ENCODE data around the gene RPRD1B. TPM values are rescaled to one million over a fixed set of nuclear protein-coding genes. Genes with fewer than 3 reads are reported as not detected.

Gene RPRD1B
- total and polyA plus RNA-seq, 2 experiments from 2014 or later = 16.5 to 28.0 TPM

GRCh38 chr20:38112930-38113294, 79.4 kb downstream of the RPRD1B start:
- H3K9me2 ChIP-seq (replicated peaks; ENCODE audit: insufficient read depth) = no peaks in the 10 kb centered on the region
- no peak overlapping the region for H3K27ac ChIP-seq
- no peak overlapping the region for H2AFZ ChIP-seq
- H3K27me3 ChIP-seq = no peaks in the 10 kb centered on the region
- WGBS (ENCODE audit: low lambda C conversion rate, missing lambda C conversion rate) = 96% methylated on average over 8 of the region's 8 CpGs
- H3K4me2 ChIP-seq = no peak overlapping the region
- TF ChIP-seq EZH2 (IDR thresholded peaks at IDR 0.05; ENCODE audit: borderline replicate concordance) = no peak
- no peak for TF ChIP-seq EZH2phosphoT487 (IDR thresholded peaks at IDR 0.05; ENCODE audit: low read depth, severe bottlenecking, unreplicated experiment)
- no peak for TF ChIP-seq CTCF (IDR thresholded peaks at IDR 0.05; ENCODE audit: poor library complexity)
- H3K79me2 ChIP-seq = no peaks in the 10 kb centered on the region
- no peaks in the 10 kb centered on the region for H4K20me1 ChIP-seq (ENCODE audit: insufficient read depth, poor library complexity, severe bottlenecking)
- peaks cover 34% of the 10 kb centered on the region for H3K4me1 ChIP-seq (ENCODE audit: insufficient read depth)
- no peak overlapping the region for H3K4me3 ChIP-seq
- DNase-seq (ENCODE audit: low spot score) = no peak
- H3K36me3 ChIP-seq (replicated peaks; ENCODE audit: insufficient read depth, low read depth) = no peaks in the 10 kb centered on the region
- no peaks in the 10 kb centered on the region for H3K9me3 ChIP-seq (ENCODE audit: low read depth)

- Histone ChIP-seq H3K79me2 (no peaks in the 10 kb centered on the region), H3K4me3 (no peak overlapping the region), H3K27me3 (no peaks in the 10 kb centered on the region), H3K27ac (no peak overlapping the region), H3K4me2 (no peak overlapping the region), H3K4me1 (ENCODE audit: insufficient read depth) (peaks cover 27% of the 10 kb centered on the region), H3K36me3 (replicated peaks; ENCODE audit: insufficient read depth, low read depth) (no peaks in the 10 kb centered on the region), H2AFZ (no peak overlapping the region), H4K20me1 (ENCODE audit: insufficient read depth, poor library complexity, severe bottlenecking) (no peaks in the 10 kb centered on the region), H3K9me2 (replicated peaks; ENCODE audit: insufficient read depth) (no peaks in the 10 kb centered on the region), H3K9me3 (ENCODE audit: low read depth) (no peaks in the 10 kb centered on the region)
- peak; percentile 47 for DNase-seq (ENCODE audit: low spot score)
- TF ChIP-seq EZH2 (IDR thresholded peaks at IDR 0.05; ENCODE audit: borderline replicate concordance) (no peak), EZH2phosphoT487 (IDR thresholded peaks at IDR 0.05; ENCODE audit: low read depth, severe bottlenecking, unreplicated experiment) (no peak), CTCF (IDR thresholded peaks at IDR 0.05; ENCODE audit: poor library complexity) (peak; percentile 33)
- WGBS (ENCODE audit: low lambda C conversion rate, missing lambda C conversion rate) = 69% methylated on average over 10 of the region's 10 CpGs
Measured at GRCh38 chr20:38113401-38114325, 80.1 kb downstream of the RPRD1B start.

- peaks cover 20% of the 10 kb centered on the region for H3K4me1 ChIP-seq (ENCODE audit: insufficient read depth)
- 95% methylated on average over 4 of the region's 4 CpGs for WGBS (ENCODE audit: low lambda C conversion rate, missing lambda C conversion rate)
- H3K9me2 ChIP-seq (replicated peaks; ENCODE audit: insufficient read depth) = no peaks in the 10 kb centered on the region
- no peak overlapping the region for H2AFZ ChIP-seq
- no peak overlapping the region for H3K4me2 ChIP-seq
- H3K79me2 ChIP-seq = no peaks in the 10 kb centered on the region
- no peaks in the 10 kb centered on the region for H3K36me3 ChIP-seq (replicated peaks; ENCODE audit: insufficient read depth, low read depth)
- H3K9me3 ChIP-seq (ENCODE audit: low read depth) = no peaks in the 10 kb centered on the region
- no peaks in the 10 kb centered on the region for H4K20me1 ChIP-seq (ENCODE audit: insufficient read depth, poor library complexity, severe bottlenecking)
- DNase-seq (ENCODE audit: low spot score) = no peak
- no peak overlapping the region for H3K27ac ChIP-seq
- no peak overlapping the region for H3K4me3 ChIP-seq
- TF ChIP-seq CTCF (IDR thresholded peaks at IDR 0.05; ENCODE audit: poor library complexity) = no peak
- no peak for TF ChIP-seq EZH2 (IDR thresholded peaks at IDR 0.05; ENCODE audit: borderline replicate concordance)
- no peak for TF ChIP-seq EZH2phosphoT487 (IDR thresholded peaks at IDR 0.05; ENCODE audit: low read depth, severe bottlenecking, unreplicated experiment)
- H3K27me3 ChIP-seq = no peaks in the 10 kb centered on the region
Measured at GRCh38 chr20:38114353-38114791, 80.8 kb downstream of the RPRD1B start.
